GM12891 (cell line): ENCODE data around the gene GTF2H2.
"Not testable (repeated sequence)": the region's sequence is repeated elsewhere in the genome, so short reads cannot be mapped to it uniquely, and the experiment has no call there.

Experiments
- PAX5 ChIP-seq: IDR thresholded peaks from 2 replicates; pipeline ENCODE4 v1.6.1; 2011; ENCODE audit warnings: low read length, moderate library complexity, mild to moderate bottlenecking; ENCODE audit not compliant: insufficient read depth, severe bottlenecking
- POLR2A ChIP-seq: IDR thresholded peaks from 2 replicates; pipeline ENCODE4 v1.6.1; 2011; ENCODE audit warnings: low read depth, low read length, control low read depth
- POLR2AphosphoS5 ChIP-seq: IDR thresholded peaks from 2 replicates; pipeline ENCODE4 v1.6.1; 2011; ENCODE audit warnings: low read depth, low read length, control low read depth
- POU2F2 ChIP-seq: IDR thresholded peaks from 2 replicates; pipeline ENCODE4 v1.6.1; 2011; ENCODE audit warnings: low read depth, mild to moderate bottlenecking, control low read depth, low read length, moderate library complexity
- SPI1 ChIP-seq: IDR thresholded peaks from 2 replicates; pipeline ENCODE4 v1.6.1; 2011; ENCODE audit warnings: low read depth, low read length, control low read depth
- TAF1 ChIP-seq: IDR thresholded peaks from 2 replicates; pipeline ENCODE4 v1.6.1; 2011; ENCODE audit warnings: low read depth, low read length, control low read depth

- TF ChIP-seq POLR2A, SPI1, POLR2AphosphoS5, PAX5, POU2F2, TAF1: not testable (repeated sequence)
These were observed 15.4 kb upstream of the GTF2H2 start for GRCh38 chr5:71082898-71083297.
